Esophagus squamous epithelium (tissue), 5 donors: Measurements from ENCODE around the gene DCHS1. TPM values are rescaled to one million over a fixed set of nuclear protein-coding genes. Genes with fewer than 3 reads are reported as not detected.

Experiments used
- DNase-seq: peaks from one replicate; lab custom pipeline; 2025; lab: John Stamatoyannopoulos, UW
- H3K27ac ChIP-seq, 4 donors: fragments of 200-600 bp; sonication (generic); one replicate each; pipeline ENCODE4 v1.5.1; 2016 to 2019; ENCODE audit warnings: mild to moderate bottlenecking in 1 of 4
- H3K27me3 ChIP-seq, 4 donors: fragments of 200-600 bp; sonication (generic); 1 replicate in 3 of 4; 2 replicates in 1 of 4; pipeline versions ENCODE4 v1.5.1 to v1.6.0; 2017 to 2021; ENCODE audit warnings: antibody characterized with exemption in 1 of 4
- H3K36me3 ChIP-seq, 3 donors: fragments of 200-600 bp; sonication (generic); one replicate each; pipeline ENCODE4 v1.5.1; 2016 to 2019
- H3K4me1 ChIP-seq, 3 donors: fragments of 200-600 bp; sonication (generic); one replicate each; pipeline ENCODE4 v1.5.1; 2017 to 2019
- H3K4me3 ChIP-seq, 4 donors: fragments of 200-600 bp; sonication (generic); 1 replicate in 3 of 4; 2 replicates in 1 of 4; pipeline ENCODE4 v1.5.1; 2016 to 2019; ENCODE audit warnings: mild to moderate bottlenecking in 2 of 4, moderate library complexity in 1 of 4
- H3K9me3 ChIP-seq, 3 donors: fragments of 200-600 bp; sonication (generic); one replicate each; pipeline ENCODE4 v1.5.1; 2016 to 2019
- CTCF ChIP-seq, 6 experiments: fragments of 450-650 bp in 4 of 6; fragments of 200-600 bp in 2 of 6; sonication (generic) in 2 of 6; IDR thresholded peaks; one replicate each; pipeline ENCODE4 v1.5.1; 2016 to 2019; ENCODE audit warnings: antibody characterized with exemption in 6 of 6, mild to moderate bottlenecking in 4 of 6, moderate library complexity in 4 of 6
- POLR2A ChIP-seq, 4 donors: fragments of 450-650 bp; IDR thresholded peaks; one replicate each; pipeline ENCODE4 v1.6.1; 2017; ENCODE audit warnings: antibody characterized with exemption in 4 of 4, mild to moderate bottlenecking in 4 of 4, moderate library complexity in 3 of 4
- WGBS, 2 donors: methylation state at CpG; one replicate each; pipeline ENCODE4 v1.1.5; 2018; 5-methylcytosine and 5-hydroxymethylcytosine counted together
- intact Hi-C: fragments of 100-400 bp; cut with DNase I; formaldehyde crosslinking; loops from one replicate; pipeline ENCODE4 v1.15.0; 2022
- total RNA-seq, 4 donors: library from RNA; depleted of rRNA; stranded (reverse); fragments of >200 nt; gene quantifications; one replicate each; pipeline ENCODE4 v1.1.0, GENCODE V29; 2016
- donor health status: DM: yes; HTN: yes; CAD: no.

Gene DCHS1
- total RNA-seq, 4 donors from 2014 or later = 1.1 to 9.9 (median 2.3) TPM

GRCh38 chr11:6612213-6613041 is 43.2 kb downstream of the DCHS1 start, which contains the start of gene TAF10:
Gene TAF10, minus strand, starts transcription at chr11:6612216. Its CDS starts 27 bp downstream, at chr11:6612189.
- intact Hi-C loops = loop anchor here (10.0 kb wide), 1 partner anchor 128 kb away; the partner anchor contains the start of genes ARFIP2 and TIMM10B
- TF ChIP-seq CTCF (IDR thresholded peaks at IDR 0.05) (peak in 5 of 6 experiments; percentile 15 to 60 (median 37)), POLR2A (IDR thresholded peaks at IDR 0.05) (peak in 3 of 4 donors; percentile 72 to 98 (median 93))

GRCh38 chr11:6611963-6612212 is 43.7 kb downstream of the DCHS1 start:
- peaks cover 12 to 62% (median 36%) of the 10 kb centered on the region in 3 donors for H3K4me1 ChIP-seq
- TF ChIP-seq POLR2A (IDR thresholded peaks at IDR 0.05) (no peak), CTCF (IDR thresholded peaks at IDR 0.05) (peak in 1 of 6 experiments; percentile 4)
- no peaks in the 10 kb centered on the region for H3K27me3 ChIP-seq
- peak overlapping the region; percentile 83 to 92 (median 90) for H3K4me3 ChIP-seq
- DNase-seq = no peak
- H3K27ac ChIP-seq = peak overlapping the region; percentile 93 to 99 (median 98)
- H3K36me3 ChIP-seq = peaks cover 34 to 67% (median 36%) of the 10 kb centered on the region in 3 donors
- no peaks in the 10 kb centered on the region for H3K9me3 ChIP-seq
- WGBS, 2 donors = no CpG with 5 or more reads among the region's 36 CpGs
- intact Hi-C loops = loop anchor here (10.0 kb wide), 1 partner anchor 127 kb away; the partner anchor contains the start of genes ARFIP2 and TIMM10B

More at GRCh38 chr11:6612213-6613041, 43.2 kb downstream of the DCHS1 start, which contains the start of gene TAF10:
- Histone ChIP-seq H3K27me3 (no peaks in the 10 kb centered on the region), H3K4me3 (peak within 1 kb of the TSS; percentile 83 to 92 (median 90)), H3K4me1 (peaks cover 13 to 62% (median 35%) of the 10 kb centered on the region in 3 donors), H3K27ac (peak within 1 kb of the TSS; percentile 93 to 99 (median 98)), H3K36me3 (peaks cover 34 to 70% (median 36%) of the 10 kb centered on the region in 3 donors), H3K9me3 (no peaks in the 10 kb centered on the region)
- WGBS, 2 donors = 0% methylated on average over 10 to 22 of the region's 51 CpGs
- DNase-seq = peak; percentile 78

GRCh38 chr11:6611092-6611962 is 44.3 kb downstream of the DCHS1 start:
- Histone ChIP-seq H3K4me1 (peaks cover 16 to 66% (median 42%) of the 10 kb centered on the region in 3 donors), H3K36me3 (peaks cover 34 to 61% (median 36%) of the 10 kb centered on the region in 3 donors), H3K27ac (peak overlapping the region; percentile 93 to 99 (median 98)), H3K27me3 (no peaks in the 10 kb centered on the region), H3K9me3 (no peaks in the 10 kb centered on the region), H3K4me3 (peak overlapping the region; percentile 83 to 92 (median 90))
- intact Hi-C loops = loop anchor here (10.0 kb wide), 1 partner anchor 127 kb away; the partner anchor contains the start of genes ARFIP2 and TIMM10B
- DNase-seq = no peak
- 8 to 10% methylated on average over 25 to 31 of the region's 39 CpGs for WGBS, 2 donors
- TF ChIP-seq CTCF (IDR thresholded peaks at IDR 0.05) (no peak), POLR2A (IDR thresholded peaks at IDR 0.05) (no peak)

- H3K4me1 ChIP-seq = peaks cover 16 to 73% (median 48%) of the 10 kb centered on the region in 3 donors
- intact Hi-C loops = loop anchor here (10.0 kb wide), 1 partner anchor 126 kb away; the partner anchor contains the start of genes ARFIP2 and TIMM10B
- DNase-seq = no peak
- H3K4me3 ChIP-seq = peak overlapping the region in 2 of 4 donors; percentile 92
- TF ChIP-seq CTCF (IDR thresholded peaks at IDR 0.05) (no peak), POLR2A (IDR thresholded peaks at IDR 0.05) (no peak)
- H3K27me3 ChIP-seq = no peaks in the 10 kb centered on the region
- peaks cover 34 to 54% (median 35%) of the 10 kb centered on the region in 3 donors for H3K36me3 ChIP-seq
- no peaks in the 10 kb centered on the region for H3K9me3 ChIP-seq
- H3K27ac ChIP-seq = peak overlapping the region; percentile 93 to 99 (median 98)
- WGBS, 2 donors = 81 to 100% methylated on average over 2 to 3 of the region's 6 CpGs
Measured at GRCh38 chr11:6610591-6610990, 45.0 kb downstream of the DCHS1 start.
